Superior temporal gyrus (tissue), 1 donor: ENCODE results near the gene ZXDA.
"Not testable (repeated sequence)": the region's sequence is repeated elsewhere in the genome, so short reads cannot be mapped to it uniquely, and the experiment has no call there.

Source experiments
- DNase-seq: peaks from one replicate; pipeline ENCODE4 v3.0.0-alpha.2; 2016; ENCODE audit errors: extremely low spot score

ZXDA gene, protein sequence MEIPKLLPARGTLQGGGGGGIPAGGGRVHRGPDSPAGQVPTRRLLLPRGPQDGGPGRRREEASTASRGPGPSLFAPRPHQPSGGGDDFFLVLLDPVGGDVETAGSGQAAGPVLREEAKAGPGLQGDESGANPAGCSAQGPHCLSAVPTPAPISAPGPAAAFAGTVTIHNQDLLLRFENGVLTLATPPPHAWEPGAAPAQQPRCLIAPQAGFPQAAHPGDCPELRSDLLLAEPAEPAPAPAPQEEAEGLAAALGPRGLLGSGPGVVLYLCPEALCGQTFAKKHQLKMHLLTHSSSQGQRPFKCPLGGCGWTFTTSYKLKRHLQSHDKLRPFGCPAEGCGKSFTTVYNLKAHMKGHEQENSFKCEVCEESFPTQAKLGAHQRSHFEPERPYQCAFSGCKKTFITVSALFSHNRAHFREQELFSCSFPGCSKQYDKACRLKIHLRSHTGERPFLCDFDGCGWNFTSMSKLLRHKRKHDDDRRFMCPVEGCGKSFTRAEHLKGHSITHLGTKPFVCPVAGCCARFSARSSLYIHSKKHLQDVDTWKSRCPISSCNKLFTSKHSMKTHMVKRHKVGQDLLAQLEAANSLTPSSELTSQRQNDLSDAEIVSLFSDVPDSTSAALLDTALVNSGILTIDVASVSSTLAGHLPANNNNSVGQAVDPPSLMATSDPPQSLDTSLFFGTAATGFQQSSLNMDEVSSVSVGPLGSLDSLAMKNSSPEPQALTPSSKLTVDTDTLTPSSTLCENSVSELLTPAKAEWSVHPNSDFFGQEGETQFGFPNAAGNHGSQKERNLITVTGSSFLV

DNA sequence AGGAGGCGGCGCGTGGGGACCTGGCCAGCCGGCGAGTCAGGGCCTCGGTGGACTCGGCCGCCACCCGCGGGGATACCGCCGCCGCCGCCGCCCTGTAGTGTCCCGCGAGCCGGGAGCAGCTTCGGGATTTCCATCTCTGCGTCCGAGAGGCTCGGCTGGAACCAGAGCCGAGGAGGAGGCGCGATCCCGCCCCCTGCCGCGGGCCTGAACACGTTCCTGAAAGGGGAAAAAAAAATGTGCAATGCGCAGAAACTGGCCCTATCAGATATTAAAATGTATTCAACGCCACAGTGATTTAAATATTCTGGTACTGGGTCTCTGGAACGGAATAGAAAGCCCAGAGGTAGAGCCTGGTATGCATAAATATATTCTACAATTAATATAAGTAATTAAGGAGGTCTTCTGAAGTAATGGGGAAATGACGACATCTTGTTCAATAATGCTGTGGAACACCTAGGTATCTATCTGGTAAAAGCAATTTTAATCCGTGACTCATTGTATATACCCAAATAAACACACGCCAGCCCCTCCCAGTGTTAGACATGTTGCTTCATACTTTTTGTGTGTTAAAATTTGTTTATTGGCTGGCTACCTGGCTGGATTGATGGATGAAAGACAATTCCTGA, at the start of gene ZXDA:
Gene ZXDA (minus strand): TSS at position 172 of the 626 bp plus-strand sequence. CDS start 38 bp downstream, at position 134.
- DNase-seq = peak; percentile 30

DNA sequence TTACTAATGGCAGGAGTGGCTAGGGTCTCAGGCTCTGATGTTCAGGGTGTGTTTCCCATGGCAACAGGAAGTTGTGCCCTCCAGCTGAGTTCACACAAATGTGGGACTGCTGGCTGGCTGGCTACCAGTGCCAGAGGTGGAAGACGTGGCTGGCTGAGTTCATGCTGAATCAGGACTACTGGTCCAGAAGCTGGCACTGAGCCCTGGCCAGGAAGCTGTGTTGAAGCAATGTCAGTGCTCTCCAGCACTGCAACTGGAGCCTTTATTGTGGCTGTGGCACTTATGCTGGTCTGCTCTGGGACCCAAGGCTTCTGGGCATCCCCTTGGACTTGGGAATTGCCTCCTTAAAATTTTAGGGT, 42.0 kb upstream of the ZXDA start:
- no peak for DNase-seq

DNA sequence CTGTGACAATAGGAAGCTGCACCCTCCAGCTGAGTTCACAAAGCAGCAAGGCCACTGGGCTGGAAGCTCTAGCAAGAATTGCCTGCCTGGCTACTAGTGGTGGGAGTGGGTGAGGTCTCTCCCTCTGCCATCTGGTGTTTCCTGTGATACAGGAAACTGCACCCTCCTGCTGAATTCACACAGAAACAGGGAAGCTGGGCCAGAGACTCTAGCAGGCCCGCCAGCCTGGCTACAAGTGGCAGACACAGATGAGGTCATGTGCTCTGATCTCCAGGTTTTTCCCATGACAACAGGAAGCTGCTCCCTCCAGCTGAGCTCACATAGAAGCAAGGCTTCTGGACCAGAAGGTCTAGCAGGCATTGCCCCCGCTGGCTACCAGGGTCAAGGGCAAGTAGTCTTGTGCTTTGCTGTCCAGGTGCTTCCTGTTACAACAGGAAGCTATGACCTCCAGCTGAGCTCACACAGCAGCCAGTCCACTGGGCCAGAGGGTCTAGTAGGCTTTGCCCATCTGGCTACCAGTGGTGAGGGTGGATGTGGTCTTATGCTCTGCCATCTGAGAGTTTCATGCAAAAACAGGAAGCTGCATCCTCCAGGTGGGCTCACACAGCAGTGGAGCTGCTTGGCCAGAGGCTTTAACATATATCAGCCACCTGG, 41.5 kb upstream of the ZXDA start:
- DNase-seq = no peak

DNA sequence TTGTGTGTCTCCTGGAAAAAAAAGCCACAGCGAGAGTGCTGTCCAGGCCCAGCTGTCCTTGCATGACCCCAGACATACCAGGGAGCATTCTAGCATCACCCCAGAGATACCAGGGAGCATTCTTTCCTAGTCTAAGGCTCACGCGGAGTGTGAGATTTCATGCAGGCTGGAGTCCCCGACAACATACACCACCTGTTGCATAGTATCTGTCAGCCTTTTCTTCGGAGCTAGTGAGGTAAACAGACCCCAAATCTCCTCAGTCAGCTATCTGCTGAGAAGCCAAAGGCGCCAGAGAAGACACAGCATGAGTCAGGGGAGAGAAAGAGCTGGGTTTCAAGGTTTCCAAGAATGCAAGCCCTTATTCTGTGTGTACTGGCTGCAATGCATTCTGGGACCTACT, 23.1 kb upstream of the ZXDA start:
- no peak for DNase-seq

DNA sequence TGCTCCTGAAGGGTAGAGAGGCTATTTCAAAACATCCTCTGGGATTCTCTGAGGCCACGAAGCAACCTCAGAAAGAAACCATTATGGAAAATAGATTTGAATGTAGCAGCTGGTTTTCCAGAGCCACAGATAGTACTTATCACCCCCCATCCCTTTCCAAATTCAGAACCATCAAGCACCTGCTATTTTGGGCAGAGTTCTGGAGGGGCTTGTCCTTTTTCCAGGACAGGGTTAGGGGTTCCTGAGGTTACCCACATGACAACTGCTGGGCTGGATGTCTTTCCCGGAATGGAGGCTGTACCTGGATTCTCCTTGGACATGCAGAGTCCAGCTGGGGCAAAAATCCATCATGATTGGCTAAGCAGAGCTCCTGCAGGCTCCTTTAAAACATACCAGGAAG, 22.0 kb upstream of the ZXDA start:
- DNase-seq = no peak

DNA sequence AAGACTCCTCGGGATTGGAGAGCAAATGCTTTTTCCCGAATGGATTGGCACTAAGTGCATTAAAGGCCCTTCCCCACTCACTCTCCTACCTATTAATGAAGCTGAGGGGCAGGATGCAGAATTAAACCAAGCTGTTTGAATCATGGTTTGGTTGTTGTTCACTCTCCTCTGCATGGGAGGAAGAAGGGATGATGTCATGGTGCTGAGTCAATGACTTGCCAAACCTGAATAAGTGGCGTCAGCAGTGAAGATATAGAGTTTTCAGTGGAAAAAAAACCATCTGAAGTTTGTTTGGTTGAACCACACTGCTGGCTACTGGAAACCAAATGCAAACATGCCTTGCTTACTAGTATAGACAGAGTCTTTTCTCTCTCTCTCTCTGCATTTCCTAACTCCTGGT, 19.8 kb upstream of the ZXDA start:
- DNase-seq = no peak

DNA sequence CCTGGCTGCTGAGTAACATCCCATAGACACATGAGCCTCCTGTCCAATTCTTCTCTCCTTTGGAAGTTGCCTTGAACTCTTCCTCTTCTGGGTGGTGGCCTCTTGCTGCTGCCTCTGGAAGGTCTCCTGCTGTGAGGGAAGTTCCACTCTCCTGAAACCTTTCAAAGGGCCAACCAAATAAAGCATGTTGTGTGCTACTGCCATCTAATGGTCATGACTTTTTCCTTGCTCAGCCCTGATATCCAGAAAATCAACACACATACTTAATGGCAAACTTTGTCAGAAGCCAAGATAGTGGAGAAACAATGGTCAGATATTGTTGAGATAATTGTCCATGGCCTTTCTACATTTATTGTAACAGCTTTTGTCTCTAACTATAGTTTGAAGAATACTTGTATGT, 19.1 kb upstream of the ZXDA start:
- DNase-seq = peak; percentile 63

DNA sequence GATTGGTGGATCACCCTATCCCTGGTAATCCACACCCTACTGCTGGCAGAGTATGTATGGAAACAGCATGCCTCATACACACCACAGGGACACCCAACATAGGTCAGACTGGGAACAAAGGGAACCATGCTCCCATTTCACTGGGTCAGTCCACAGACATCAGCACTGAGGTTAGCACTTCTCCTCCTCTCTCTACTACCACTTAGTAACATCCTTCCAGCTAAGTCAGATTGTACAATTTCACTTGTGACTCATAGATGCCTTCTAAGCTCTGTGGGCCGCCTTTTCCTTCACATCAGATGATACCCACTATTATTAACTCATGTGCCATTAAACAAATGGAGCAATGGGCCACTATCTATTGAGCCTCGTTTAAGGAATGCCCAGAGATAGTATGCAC, 15.5 kb upstream of the ZXDA start:
- no peak for DNase-seq

DNA sequence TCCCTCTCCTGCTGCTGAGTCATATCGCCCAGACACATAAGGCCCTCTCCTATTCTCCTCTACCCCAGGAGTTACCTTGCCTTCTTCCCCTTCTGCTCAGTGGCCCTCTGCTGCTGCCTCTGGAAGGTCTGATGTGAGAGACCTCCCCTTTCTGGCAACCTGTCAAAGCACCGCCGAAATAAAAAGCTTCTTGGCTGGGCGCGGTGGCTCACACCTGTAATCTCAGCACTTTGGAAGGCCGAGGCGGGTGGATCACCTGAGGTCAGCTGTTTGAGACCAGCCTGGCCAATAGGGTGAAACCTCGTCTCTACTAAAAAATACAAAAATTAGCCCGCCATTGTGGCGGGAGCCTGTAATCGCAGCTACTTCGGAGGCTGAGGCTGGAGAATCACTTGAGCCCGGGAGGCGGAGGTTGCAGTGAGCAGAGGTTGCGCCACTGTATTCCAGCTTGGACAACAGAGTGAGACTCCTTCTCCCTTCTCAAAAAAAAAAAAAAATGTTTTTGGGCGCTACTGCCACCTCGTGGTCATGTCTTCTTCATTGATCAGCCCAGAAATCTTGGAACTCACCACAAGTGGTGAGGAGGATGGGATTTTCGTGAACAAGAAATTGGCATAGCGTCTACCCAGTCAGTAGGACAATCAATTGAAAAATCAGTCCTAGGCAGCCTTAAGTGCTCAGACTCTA, 8.6 kb upstream of the ZXDA start:
- DNase-seq = peak; percentile 71

DNA sequence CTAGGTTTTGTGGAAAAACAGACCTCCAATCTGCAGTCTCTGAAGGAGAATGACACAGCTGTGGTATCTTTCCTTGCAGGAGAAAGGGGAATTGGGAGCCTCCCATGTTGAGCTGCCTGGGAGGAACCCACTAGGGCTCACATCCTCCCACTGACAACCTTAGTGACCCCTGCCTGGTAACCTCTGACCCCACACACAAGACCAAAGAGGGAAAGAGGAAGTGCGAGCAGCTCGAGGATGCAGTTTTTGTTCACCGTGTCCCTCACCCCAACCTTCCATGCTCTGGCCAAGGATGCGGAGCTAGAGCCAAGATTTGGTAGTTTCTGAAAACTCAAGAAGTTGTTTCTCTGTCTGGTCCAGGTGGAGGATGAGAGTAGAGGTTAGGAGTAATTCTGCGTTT, 5.4 kb upstream of the ZXDA start:
- no peak for DNase-seq

DNA sequence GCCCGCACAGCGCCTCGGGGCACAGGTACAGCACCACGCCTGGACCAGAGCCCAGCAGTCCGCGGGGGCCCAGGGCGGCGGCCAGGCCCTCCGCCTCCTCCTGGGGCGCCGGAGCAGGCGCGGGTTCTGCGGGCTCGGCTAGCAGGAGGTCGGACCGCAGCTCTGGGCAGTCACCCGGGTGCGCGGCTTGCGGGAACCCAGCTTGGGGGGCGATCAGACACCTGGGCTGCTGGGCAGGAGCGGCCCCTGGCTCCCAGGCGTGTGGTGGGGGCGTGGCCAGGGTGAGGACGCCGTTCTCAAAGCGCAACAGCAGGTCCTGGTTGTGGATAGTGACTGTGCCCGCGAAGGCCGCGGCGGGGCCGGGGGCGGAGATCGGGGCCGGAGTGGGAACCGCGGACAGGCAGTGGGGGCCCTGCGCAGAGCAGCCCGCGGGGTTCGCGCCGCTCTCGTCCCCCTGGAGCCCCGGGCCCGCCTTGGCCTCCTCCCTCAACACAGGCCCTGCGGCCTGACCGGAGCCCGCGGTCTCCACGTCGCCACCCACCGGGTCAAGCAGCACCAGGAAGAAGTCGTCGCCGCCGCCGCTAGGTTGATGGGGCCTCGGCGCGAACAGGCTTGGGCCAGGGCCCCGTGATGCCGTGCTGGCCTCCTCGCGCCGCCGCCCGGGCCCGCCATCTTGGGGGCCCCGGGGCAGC, 517 bp downstream of the ZXDA start:
- not testable (repeated sequence) for DNase-seq

DNA sequence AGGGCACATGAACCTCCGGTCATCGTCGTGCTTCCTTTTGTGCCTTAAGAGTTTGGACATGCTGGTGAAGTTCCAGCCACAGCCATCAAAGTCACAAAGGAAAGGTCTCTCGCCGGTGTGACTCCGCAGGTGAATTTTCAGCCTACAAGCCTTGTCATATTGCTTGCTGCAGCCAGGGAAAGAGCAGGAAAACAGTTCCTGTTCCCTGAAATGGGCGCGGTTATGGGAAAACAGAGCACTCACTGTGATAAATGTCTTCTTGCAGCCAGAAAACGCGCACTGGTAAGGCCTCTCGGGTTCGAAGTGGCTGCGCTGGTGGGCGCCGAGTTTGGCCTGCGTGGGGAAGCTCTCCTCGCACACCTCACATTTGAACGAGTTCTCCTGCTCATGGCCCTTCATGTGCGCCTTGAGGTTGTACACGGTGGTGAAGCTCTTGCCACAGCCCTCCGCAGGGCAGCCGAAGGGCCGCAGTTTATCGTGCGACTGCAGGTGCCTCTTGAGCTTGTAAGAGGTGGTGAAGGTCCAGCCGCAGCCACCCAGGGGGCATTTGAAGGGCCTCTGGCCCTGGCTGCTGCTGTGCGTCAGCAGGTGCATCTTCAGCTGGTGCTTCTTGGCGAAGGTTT, 1.2 kb downstream of the ZXDA start:
- DNase-seq = not testable (repeated sequence)

DNA sequence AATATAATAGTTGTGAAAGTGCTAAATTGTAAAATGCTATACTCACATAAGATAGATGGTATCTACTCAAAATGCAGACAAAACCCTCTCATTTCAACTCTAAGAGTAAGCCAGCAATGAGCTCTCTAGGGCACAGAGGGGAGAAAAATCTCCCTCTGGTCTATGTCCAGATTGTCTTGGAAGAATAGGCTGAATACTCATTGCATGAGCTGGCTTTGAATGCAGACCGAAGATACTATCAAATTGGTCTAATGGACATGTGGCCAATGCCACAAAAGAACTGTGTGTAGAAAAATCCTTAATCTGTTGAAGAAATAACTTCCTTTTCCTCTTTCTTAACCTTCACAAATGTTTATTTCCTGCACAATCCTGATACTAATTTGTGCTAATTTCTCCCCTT, 3.5 kb downstream of the ZXDA start:
- peak; percentile 35 for DNase-seq

DNA sequence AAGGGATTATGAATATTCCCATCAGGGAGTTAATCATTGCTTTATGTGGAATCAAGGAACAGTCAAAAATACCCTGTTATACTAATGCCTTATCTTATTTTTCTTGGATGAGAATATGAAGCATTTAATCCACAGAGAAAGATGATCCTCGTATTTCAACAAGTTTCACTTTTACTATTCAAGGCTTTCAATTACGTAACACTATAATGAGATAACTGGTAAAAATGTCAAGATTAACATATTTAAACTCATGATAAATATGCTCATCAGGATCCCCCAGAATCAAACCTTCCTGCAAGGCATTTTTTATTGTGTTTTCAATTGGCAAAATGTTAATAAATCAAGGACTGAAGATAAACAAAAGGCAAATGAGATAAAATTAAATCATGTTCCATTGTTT, 5.1 kb downstream of the ZXDA start:
- DNase-seq = peak; percentile 16

DNA sequence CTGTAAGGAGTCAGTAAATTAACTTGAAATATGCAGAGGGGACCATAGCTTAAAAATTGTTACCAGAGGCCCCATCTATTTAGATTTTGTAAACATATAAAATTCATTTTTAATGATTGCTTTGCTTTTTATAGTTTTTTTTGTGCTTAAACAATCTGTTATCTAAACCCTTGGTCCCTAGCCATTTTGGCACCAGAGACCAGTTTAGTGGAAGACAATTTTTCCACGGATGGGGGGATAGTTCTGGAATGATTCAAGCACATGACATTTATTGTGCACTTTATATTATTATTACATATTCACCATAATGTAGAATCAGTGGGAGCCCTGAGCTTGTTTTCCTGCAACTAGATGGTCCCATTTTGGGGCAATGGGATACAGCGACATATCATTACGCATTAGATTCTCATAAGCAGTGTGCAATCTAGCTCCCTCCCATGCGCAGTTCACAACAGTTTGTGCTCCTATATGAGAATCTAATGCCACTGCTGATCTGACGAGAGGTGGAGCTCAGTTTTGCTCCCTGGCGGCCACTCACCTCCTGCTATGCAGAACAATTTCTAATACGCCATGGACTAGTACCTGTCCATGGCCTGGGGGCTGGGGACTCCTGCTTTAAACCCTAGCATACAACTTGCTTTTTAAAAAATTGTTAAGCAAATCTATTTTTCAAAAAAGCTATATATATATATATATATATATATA, 5.9 kb downstream of the ZXDA start:
- peak; percentile 7 for DNase-seq

DNA sequence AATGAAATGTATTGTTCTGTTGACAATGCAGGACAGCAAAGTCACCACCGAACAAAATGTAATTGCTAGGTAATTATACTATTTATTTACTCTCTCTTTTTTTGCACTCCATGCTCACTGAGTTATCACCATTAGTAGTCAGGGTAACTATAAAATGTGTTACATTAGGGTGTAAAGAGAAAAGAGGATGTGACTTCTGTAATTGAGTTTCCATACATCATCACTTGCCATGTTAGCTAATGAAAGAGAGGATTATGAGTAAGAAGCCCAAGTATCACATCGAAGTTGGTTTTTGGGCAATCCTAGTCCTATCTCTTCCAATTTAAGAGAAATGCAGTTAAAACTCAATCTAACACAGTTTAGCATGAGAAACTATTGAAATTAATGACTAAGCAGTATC, 7.6 kb downstream of the ZXDA start:
- DNase-seq = peak; percentile 10

DNA sequence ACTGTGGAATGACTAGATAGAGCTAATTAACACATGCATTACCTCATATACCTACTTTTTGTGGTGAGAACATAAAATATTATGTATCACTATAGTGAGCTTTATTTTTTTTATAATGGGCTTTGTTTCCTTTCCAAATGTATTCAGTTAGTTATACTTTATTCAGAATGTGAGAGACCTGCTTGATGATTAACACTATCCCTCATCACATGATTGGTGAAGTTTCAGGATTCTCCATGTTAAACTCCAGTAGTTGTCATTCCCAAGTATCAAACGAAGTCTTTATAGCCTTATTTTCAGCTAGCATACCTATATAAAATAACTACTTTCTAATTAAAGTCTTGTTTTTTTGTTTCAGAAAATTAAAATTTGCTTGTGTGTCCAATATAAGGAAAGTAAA, 8.8 kb downstream of the ZXDA start:
- DNase-seq = no peak

DNA sequence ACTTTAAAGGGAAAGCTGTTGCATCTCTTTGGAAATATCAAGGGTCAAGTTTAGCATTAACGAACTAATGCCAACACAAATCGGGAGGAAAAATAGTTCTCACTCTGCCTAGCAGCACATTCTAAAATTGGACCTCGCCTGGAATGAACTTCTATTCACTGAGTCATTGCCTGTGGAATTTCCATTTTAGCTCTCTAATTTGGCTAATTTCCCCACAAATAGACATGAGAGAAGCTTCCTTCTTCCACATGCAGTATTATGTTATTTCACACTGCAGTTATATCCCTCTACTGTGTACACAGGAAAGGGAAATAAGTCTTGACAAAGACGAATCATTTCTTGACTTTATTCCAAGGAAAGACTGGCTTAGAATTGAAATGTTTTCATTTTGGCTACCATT, 9.3 kb downstream of the ZXDA start:
- DNase-seq = peak; percentile 23

DNA sequence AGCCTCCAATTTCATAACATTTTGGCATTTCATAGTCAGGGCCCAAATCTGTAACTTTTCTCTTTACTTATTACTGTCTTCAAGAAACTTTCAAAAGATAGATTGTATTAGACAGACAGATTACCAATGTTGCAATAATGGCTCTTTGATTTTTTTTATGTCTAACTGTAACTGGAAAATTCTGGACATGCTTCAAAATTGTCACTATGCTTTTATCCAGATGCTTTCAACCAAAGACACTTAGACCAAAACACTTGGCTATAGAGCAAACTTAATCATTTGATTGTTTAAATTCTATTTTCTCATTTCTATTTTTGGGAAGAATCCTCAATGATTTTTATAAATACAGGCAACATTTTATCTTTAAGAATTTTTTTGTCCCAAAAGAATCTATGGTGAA, 10.4 kb downstream of the ZXDA start:
- DNase-seq = peak; percentile 7

DNA sequence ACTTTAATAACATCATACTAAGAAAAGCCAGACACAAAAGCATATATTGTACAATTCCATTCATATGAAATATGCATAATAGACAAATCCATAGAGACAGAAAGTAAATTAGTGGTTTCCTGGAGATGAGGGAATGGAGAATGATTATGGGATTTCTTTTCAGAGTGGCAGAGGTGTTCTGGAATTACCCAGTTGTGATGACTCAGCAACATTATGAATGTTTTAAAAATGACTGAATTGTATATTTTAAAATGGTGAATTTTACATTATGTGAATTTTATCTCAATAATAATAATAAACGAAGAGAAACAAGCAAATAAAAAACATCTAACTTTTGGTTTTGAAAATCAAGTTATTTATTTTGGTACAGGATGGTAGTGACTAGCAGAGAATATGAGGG, 11.2 kb downstream of the ZXDA start:
- DNase-seq = no peak
